Measurements from ENCODE around the gene RNASE8.

The RNASE8 gene

DNA sequence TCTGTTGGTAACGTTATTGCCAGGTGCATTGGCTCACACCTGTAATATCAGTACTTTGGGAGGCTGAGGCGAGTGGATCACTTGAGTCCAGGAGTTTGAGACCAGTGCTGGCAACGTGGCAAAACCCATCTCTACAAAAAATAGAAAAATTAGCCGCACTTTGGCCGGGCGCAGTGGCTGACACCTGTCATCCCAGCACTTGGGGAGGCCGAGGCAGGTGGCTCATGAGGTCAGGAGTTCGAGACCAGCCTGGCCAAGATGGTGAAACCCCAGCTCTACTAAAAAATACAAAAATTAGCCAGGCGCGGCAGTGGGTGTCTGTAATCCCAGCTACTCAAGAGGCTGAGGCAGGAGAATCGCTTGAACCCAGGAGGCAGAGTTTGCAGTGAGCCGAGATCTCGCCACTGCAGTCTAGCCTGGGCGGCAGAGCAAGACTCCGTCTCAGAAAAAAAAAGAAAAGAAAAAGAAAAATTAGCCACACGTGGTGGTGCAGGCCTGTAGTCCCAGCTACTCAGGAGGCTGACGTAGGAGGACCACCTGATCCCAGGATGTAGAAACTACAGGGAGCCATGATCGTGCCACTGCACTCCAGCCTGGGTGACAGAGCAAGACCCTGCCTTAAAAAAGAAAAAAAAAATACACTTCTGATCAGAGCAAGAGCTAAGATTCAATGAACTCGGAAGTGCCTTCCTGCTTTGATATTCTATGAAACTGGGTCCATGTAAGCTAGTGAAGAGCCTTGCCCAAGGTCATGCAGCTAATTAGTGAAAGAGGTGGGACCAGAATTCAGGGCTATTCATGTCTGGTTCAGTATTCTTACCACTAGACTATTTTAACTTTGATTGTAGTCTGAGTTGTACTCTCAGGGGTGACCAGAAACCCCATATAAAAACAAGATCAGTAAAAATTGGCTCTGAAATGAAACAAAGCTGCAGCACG lies 4.2 kb upstream of the RNASE8 start:
- DNase-seq (ENCODE audit: low spot score): no peak

DNA sequence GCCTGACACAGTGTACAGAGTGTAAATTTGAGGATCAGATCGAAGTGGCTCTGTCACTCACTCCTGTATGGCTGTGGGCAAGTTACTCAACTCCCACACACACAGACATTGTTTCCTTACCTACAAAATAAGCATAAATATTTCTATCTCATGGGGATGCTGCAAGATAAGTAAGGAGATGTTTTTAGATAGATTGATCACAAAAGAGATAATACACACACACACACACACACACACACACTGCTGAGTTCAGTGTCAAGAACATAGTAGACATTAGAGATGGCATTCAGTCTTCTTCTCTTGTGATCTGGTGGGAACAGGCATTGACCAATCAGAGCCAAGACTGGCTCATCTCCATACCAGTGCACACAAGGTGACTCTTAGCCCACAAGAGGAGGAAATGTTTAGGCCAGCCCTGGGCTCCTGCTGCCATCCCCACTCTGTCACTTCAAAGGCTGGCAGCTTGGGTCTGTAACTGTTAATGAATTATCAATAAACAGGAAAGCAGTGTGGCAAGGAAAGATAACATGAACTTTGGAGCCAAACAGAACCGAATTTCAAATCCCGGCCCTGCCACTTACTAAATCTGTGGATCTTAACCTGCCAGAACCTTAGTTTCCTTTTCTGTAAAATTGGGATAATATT lies 3.4 kb upstream of the RNASE8 start:
- DNase-seq (ENCODE audit: low spot score): no peak

DNA sequence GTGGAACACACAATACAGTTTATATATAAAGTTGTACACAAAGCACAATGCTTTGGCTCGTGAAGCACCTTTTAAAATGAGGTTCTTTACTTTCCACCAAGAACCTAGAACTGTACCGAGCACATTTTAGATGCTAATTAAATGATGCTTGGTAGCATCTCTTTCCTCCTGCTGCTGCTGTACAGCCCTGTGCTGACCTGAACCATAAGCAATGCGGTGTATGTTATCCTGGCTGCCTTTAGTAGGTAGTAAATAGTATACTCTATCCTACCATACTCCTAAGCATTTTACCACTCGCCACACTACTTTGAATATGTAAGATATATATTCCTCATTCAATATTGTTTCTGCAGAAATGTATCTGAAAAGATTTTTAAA lies 2.9 kb upstream of the RNASE8 start:
- DNase-seq (ENCODE audit: low spot score): no peak

DNA sequence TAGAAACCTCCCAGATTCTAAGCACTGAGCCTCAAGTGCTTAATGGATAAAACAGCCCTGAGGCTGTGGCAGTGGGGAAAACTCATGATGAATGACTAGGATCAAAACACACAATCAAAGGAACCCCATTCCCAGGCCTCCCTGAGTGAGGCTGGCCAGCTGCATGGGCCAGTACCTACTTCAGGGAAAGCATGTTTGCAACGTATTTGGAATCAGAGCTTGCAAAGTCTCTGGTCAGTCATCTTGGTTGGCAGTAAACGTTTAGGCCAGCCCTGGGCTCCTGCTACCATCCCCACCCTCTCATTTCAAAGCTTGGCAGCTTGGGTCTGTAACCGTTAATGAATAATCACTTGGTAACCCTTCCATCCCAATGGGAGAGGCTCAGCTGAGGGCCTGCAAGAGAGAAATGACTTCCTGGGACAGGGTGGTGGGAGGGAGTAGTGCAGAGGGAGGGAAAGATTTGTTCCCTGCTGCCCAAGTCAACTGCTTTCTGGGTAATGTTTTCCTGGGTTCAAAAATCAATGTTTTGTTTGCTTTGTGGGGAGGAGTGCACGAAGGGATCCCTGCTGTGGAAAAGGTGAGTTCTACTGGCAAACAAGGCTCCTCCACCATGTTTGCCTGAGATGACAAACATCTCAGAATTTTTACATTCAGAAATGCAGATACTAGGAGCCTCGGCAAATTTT lies 2.0 kb upstream of the RNASE8 start:
- DNase-seq (ENCODE audit: low spot score): no peak

DNA sequence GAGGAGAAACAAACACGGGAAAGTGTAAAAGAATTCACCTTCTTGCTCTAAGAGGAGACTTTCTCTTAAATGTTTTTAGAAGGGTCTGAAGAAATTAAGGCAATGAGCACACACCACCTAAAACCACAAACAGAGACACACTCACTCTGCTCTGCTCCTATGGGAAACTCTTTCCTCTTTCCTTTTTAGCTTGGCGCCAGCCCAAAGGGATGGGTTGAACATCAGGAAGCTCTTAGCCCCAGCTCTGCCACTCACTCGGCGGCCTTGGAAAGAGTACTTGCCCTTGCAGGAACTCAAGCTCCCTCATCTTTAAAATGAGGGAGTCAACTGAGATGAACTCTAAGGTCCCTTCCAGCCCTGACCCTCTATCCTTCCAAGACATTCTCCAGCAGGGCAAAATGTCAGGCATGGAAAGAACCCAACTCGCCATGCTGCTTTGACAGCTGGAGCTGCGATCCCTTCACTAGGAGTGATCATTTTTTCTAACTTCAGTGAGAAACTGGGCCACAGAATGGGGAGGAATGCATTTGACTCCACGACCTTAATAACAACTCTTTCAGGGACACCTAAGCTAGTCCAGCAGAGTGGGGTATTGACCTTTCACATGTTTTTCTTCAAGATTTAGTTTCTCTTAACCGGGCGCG lies 980 bp upstream of the RNASE8 start:
- peak; percentile 52 for DNase-seq (ENCODE audit: low spot score)

DNA sequence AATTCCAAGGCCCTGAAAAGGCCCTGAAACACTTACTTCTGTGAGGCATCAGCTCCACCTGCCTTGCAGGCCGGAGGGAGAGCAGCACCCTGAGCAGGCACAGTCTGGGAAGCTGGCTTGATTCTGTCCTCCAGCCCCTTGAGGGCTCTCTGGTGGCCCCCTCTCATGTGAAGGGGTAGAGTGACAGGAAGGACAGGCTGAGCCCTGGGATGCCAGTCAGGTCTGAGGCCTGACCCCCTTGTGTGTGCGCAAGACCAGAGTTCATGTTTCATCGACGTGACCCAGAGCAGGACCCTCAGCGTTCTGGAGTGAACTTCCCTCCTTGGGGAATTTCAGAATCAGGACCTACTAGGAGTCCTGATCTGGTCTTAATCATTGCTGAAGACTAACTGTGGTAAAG lies 1.3 kb downstream of the RNASE8 start:
- no peak for DNase-seq (ENCODE audit: low spot score)

DNA sequence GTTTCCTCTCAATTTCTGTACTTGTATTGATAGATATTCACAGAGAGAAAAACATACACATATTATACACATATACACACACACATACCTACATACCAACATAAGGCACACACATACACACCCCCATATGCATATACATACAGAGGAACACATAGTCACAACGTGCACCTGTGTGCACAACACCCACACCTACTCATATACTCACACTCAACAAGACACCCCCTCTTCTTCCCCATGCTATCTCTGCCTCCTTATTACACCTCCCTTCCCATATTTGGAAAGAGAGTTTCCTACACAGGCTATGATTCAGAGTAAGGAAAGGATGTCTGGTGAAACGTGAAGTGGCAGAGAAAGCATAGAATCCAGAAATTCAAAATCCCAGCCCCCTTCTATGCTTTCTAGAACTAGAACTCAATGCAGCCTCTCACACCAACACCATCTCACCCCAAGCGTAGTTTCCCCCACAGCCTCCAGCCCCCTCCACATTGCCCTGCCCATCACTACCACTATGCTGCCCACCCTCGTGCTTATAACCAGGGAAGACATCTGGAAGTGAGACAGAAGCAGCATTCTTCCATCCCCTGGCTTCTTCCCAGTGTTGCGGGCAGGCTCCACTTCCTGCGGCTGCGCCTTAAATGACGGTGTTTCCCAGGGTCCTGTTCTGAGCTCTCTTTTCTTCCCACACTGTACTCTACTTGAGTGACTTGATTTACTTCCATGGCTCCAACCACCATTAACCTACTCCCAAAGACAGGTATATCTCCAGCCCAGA lies 2.4 kb downstream of the RNASE8 start:
- DNase-seq (ENCODE audit: low spot score): no peak

DNA sequence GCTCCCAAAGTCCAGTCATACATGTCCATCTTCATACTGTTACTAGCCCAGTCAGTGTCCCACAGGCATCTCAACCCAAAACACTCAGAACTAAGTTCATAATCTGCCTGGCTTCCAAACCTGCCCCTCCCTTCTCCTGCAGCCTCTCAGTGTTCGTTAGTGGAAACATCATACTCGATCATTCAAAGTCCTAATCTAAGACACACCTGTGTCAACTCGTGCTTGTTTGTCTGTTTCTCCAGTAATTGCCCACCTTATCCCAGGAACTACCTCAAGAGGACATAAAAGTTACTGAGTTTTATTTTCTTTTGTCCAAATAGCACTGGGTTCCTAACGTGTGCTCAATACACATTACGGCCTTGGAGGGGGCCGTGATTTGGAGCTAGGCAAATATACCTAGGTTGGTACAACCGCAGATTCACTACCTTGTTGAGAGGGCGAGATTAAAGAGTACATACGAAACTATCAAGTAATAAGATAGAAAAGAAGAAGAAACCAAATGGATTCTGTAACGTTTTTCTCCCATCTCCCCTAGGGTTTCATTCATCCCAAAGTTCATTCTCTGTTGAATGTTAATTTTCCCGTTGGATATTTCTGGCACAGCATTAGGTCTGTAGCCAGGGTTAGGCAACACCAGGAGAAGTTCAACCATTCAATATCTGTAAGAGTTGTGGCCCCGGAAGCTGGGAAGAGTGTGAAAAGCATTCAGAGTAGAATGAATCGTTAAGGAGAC lies 3.2 kb downstream of the RNASE8 start:
- no peak for DNase-seq (ENCODE audit: low spot score)

DNA sequence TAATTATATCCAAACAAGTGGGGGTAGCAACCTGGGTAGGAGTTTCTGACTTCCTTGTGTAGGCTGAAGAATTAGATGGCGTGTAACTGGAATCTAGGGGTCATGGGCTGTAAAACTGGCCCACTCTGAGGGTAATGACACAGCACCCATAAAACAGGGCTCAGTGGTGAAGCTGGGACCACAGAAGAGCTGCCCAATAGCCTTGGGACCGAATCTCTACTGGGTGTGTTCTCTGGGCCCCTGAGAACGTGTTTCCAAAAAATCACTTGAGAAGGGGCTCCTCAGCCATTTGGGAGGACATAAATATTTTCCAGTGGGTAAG lies 3.7 kb downstream of the RNASE8 start:
- no peak for DNase-seq (ENCODE audit: low spot score)

DNA sequence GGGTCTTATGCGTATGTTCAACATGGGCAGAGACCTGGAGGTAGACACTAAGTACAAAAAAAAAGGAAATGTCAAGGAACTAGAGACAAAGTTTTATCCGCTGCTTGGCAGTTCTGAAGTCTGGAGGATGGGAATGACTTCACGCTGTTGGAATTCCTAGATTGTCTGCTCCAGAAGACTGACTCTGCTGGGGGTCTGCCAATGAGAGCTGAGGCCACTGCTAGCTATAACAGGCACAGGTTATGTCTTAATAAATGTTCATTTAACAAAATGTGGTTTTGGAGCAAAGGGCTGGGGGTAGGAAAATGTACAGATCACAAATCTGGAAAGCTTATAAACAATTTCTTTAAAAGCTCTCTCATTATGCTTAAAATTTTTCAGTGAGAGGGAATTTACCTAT lies 5.9 kb downstream of the RNASE8 start:
- DNase-seq (ENCODE audit: low spot score): peak; percentile 75

DNA sequence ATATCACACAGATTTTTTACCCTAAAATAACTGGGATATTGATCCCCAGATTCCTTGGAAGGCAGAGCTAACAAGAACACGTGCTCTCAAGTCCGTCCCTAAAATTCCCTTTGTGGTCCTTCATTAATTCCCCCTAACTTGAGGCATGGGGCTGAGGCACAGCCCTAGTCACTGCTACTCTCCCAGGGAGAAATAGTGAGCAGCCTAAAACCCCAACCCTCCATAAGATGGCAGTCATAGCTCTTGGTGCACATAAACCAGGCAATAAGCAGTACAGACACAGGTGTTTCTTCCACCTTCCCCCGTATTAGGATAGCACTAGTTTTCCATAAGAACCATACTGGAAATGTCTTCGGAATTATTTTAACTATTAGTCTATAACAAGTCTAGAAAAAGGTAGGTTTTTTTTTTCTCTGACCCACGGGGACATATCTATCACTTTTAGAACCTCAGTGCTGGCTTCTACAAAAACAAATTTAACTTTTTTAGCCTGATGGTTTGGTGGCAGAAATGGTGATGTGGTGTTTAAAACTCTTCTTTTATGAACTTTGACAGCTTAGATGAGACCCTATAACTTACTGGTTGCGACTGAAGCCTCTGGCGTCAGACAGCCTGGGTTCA lies 9.4 kb downstream of the RNASE8 start:
- no peak for DNase-seq (ENCODE audit: low spot score)

DNA sequence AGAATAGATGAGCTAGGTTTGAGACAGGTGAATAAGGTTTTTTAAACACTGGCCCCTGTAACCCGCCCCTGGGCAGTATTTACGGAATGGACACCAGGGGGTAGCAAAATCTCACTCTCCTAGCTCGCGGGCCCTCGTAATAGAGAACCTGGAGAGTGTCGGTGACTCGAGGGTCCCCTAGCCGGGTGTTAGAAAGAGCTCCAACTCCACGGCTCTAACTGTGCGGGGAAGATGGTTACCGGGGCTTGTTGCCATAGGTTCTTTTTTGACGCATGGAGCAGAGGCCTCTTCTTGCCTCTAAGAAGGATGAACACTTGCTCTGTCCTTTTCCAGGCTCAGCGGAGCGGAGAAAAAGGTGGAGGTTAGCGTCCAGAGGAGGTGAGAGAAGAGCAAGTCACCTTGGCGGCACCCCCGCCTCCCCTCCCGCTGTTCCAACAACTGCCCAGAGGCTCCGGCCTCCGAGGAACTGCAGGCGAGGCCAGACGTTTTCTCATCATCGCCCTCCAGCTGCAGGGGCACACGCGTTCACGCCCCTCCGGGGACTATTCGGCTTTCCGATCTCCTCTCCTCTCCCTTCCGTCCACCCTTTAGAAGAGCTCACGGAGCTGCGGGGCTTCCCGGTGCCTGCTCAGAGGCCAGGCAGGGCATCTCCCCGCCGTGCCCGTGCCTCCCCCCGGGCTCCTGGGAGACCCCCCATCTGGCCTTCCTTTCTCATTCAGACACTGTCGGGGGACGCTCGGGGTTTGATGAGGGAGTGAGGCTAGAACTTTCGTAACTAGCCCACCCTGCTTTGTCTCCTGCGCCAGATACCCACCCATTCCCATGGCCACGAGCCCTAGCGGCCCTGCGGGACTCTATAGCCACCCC lies 11.1 kb downstream of the RNASE8 start:
- DNase-seq (ENCODE audit: low spot score): peak; percentile 67

DNA sequence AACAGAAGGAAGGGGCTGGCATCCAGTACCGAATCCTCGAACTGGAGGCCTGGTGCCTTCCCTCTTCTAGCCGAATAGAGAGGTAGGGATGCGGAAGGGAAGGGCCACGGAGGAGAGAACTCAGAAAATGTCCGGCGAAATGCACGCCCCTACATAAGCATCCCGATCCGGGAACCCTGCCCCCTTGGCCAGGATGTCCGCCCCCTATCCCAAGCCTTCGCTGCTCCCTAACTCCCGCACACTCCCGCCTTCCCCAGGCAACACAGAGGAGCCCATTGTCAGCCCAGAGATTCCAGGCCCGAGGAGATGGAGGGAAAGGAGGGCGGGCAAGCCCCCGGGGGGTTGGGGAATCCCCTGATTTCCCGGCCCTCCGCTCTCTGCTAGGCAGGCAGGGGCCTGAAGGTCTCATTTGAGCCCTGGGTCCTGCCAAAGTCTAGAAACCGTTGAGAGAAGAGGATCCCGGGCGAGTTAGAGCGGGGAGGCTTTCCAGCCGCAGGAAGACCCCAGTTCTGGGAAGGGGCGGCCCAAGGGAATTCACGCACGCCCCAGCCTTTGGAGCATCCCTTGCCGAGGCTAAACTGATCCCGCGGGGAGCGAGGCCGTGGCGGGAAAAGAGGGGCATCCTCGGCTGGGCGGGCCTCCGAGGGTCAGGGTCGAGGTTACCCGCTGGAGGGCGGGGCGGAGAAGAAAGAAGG lies 11.9 kb downstream of the RNASE8 start:
- DNase-seq (ENCODE audit: low spot score): peak; percentile 42

DNA sequence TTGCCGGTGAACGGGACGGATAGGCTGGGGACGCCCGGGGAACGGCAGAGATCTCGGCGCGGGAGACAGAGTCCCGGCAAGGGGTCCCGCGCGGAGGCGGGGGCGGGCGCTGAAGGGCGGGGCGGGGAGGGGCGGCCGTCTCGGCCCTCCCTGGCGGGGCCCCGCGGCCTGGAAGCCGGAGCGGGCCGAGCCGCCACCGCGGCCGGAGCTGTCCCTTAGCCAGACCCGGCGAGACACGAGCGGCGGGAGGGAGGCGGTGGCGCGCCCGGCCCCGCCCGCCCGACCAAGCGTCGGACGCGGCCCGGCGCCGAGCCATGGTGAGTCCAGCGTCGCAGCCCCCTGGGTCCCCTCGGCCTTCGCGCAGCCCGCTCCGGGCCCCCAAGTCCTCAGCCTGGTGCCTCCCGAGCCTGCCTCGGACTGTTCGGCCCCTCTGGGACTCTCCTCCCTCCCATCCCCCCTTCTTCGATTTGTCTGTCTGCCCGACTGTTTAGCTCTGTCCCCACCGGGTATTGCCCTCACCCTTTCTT lies 12.5 kb downstream of the RNASE8 start, which contains the start of gene ARHGEF40:
TSS of gene ARHGEF40 (plus strand) at position 222 of the 527 bp plus-strand sequence. CDS start at position 315, 93 bp downstream.
- peak; percentile 86 for DNase-seq (ENCODE audit: low spot score)

DNA sequence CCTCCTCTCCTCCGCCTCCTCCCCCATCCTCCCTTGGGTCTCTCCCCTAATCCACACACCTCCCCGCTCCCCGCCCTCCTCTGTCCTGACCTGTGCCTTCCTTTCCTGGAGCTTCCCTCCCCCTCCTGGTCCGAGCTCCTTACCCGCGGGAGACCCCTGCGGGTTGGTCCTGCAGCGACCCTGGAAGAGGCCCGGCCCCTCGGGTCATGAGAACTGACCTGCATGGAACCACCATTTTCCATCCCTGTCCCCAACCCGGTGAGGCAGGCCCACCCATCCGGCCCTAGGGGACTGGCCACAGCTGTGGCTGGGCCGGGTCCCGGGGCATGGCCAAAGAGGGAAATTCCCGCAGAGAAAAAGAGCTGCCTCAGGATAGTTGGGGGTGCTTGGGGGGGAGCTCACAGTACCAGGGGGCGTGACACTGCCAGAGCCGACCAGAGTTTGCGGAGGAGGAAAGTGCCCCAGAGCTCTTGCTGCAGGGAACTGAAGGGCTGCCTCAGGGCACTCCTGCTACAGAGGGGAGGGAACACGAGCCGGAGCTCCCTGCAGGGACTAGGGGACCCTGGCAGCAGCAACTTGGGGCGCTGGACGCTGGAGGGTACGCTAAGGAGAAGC lies 13.1 kb downstream of the RNASE8 start:
- DNase-seq (ENCODE audit: low spot score): peak; percentile 51

DNA sequence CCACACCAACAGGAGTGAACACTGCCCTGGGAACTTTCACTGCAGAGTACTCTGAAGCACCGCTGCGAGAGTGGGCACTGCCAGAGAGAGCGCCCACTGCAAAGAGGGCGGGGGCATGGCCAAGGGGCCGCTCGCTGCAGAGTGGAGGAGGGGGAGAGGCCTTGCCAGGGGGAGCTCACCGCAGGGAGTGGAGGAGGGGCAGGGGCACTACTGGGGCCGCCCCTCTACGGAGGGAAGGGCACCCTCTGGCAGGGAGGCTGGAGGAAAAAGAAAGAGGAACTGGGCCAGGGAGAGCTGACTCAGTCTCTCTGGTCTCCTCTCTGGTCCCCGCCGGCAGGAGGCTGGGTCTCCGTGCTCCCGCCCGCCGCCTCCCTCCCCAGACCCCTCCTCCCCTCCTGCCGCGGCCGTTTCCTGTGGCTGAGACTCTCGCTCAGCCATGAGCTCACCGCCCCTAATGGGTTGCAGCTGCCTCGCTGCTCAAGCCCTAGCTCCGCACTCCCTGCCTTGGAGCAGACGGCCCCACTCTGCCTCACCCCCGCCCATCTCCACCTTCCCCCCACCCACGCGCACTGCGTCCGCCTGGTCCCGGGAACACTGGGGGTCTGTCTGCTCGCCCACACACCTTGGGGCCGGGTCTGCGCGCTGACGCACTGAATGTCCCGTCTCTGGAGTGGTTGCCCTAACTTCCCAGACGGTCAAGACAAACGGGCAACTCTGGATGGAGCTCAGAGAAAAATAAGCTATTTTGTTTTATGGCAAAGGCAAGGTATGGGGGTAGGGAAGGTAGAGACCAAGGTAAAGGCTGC lies 13.8 kb downstream of the RNASE8 start:
- peak; percentile 95 for DNase-seq (ENCODE audit: low spot score)

DNA sequence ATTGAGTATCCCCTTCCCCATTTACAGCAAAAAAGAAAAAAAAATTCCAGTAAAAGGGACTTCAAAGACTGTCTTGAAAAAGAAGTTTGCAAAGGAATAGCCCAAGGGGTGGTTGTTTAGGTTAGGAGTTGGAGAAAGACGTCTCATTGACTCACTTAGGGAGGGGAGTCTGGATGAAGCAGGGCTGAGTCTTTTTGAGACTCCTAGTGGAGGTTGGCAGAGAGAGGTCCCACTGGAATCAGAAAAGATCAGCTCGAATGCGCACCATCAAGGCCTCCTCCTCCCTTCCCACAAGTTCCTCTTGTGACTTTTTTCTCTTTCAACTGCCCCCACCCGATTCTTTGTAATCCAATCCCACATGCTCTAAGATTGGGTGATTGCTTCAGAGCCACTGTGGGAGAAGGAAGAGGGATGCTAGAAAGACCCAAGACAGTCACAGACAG lies 14.4 kb downstream of the RNASE8 start:
- peak; percentile 74 for DNase-seq (ENCODE audit: low spot score)

All from AG20443 (cell line).